HG02571 (cell line): ENCODE measurements around the gene TBC1D13.
"Not testable (repeated sequence)": the region's sequence is repeated elsewhere in the genome, so short reads cannot be mapped to it uniquely, and the experiment has no call there.

Experiments
- ATAC-seq: cut with Tn5 transposase; IDR thresholded peaks from one replicate; pipeline ENCODE4 v1.9.1; 2021; ENCODE audit warnings: mild to moderate bottlenecking, moderate library complexity; ENCODE audit not compliant: unreplicated experiment

The TBC1D13 gene

DNA sequence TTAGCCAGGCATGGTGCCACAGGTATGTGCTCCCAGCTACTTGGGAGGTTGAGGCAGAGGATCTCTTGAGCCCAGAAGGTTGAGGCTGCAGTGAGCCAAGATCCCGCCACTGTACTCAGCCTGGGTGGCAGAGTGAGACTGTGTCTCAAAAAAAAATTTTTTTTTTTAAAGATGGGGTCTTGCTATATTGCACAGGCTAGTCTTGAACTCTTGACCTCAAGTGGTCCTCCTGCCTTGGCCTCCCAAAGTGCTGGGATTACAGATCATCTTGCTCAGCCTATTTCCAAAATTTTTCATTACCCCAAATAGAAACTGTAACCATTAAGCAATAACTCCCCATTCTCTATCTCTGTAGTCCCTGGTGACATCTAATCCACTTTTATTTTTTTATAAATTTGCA lies 4.4 kb upstream of the TBC1D13 start:
- ATAC-seq: no peak

DNA sequence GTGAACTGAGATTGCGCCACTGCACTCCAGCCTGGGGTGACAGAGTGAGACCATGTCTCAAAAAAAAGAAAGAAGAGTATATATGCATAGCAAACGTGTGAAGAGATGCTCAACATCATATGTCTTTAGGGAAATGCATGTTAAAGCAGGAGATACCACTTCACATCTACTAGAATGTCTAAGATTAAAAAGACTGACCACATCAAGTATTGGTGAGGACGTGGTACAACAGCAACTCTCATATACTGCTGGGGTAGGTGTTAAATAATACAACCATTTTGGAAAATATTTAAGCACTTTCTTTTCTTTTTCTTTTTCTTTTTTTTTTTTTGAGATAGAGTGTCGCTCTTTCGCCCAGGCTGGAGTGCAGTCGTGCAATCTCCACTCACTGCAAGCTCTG lies 1.6 kb upstream of the TBC1D13 start:
- ATAC-seq: no peak

DNA sequence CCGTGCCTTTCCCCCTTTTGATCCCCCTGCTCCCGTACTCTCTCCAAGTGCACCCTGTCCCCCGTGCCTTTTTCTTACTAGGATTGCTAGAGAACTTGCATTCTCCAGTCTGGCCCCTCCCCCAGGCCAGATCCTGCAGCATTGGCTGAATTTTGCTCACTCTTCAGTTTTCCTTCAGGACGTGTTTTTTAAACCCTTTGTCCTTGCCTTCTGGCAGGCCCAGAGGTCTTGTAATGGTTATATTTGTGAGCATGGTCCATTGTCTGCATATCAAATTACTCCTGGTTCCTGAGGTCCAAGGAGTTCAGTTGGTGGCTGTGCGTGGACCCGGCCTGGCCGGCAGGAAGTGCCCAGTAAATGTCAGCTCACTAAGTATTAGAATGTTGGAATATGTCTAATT lies 606 bp downstream of the TBC1D13 start:
- ATAC-seq: no peak

DNA sequence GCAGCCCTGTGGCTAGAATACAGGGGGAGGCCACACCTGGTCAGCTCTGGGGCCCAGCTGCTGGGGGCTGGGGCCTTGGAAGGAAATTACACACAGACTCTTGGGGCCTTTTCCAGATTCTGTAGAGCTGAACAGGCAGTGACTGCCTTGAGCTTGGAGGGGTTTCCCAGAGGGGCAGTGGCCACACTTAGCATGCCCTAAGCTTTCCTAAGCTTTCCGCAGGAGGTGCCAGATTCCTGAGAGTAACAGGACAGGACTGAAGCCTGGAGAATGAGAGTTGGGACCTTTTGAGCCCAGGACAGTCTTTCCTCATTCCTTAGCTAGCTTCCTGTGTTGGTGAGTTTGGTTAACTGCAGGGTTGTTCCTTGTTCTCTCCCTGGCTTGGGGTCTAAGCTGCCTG lies 1.4 kb downstream of the TBC1D13 start:
- ATAC-seq: no peak

DNA sequence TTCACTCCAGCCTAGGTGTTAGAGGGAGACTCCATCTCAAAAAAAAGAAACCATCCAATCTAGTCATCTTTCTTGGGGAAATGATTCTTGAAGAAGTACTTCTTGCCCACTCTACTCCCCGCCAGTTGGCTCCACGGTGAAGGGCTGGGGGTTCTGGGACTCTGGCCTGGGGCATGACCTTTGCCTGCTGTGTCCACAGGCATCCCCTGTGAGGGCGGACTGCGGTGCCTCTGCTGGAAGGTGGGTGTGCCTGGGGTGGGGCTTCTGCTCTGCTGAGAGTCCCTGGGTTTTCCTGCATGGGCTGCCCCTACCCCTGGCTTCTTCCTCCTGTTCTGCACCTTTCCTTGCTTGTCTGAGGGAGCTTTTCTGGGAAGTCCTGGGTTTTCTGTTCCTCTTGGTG lies 3.5 kb downstream of the TBC1D13 start:
- ATAC-seq: no peak

DNA sequence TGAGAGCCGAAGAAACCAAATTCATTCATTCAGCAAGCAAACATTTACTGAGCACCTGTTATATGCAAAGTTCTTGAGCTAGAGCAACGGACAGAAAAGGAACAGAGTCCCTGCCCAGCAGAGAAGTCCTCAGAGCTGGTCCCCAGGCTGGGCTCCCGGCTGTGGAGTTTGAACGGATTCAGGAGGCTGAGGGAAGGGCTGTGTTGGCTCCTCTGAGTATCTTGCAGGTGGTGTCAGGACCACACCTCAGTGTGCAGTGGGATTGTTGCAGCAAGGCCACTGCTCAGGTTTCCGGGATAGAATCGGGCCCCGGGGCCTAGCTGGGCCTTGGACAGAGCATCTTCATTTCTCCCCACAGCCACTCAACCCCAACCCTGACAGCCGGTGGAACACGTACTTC lies 5.1 kb downstream of the TBC1D13 start:
- ATAC-seq: no peak

DNA sequence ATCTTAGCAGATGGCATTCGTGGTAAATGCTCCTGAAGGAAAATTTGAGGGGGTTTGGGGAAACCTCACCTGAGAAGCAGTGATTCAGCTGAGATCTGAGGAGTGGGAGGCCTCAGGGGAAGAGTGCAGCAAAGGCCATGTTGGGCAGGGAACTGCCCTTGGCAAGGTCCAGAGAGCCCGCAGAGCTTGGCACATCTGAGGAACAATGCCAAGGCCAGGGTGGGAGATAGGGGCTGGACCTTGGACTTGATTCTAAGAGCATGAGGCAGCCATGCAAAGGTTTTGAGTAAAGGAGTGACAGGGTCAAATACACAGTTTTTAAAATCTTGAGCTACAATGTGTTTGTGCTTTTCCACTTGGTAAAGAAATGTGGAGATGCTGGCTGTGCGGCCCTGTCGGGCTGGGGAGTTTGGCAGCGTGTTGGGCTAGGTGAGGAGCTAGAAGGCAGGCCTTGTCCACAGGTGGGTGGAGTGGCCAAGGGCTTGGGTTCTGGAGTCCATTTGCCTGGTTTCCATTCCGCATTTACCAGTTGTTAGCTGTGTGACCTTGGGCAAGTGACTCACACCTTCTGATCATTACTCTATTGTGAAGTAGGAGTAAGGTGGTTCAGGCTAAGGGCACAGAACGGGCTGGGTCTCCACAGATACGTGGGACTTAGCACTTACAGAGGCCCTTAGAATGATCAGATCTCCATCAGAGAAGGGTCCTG lies 6.1 kb downstream of the TBC1D13 start:
- ATAC-seq: no peak

DNA sequence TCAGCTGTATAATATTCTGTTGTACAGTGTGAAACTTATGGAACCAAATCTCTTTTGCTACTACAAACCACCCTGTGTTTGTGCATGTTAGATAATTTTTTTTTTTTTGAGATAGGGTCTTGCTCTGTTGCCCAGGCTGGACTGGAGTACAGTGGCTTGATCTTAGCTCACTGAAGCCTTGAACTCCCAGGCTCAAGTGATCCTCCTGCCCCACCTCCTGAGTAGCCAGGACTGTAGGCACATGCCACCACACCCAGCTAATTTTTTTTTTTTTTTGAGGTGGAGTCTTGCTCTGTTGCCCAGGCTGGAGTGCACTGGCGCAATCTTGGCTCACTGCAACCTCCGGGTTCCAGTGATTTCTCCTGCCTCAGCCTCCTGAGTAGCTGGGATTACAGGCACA lies 7.9 kb downstream of the TBC1D13 start:
- ATAC-seq: not testable (repeated sequence)

DNA sequence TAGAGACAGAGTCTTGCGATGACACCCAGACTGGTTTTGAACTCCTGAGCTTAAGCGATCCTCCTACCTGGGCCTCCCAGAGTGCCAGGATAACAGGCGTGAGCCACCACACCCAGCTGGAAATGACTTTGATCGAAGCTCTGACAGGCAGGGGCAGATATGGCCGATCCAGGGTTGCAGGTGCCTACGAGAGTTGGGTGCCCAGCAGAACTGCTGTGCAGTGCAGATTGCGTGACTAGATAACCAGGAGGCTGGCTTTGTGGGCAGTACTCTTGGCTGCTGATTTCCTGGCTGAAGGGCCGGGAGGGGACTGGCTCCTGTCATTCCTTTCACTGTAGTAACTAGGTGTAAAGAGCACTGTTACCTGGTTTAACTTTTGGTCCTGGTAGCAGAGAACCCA lies 11.8 kb downstream of the TBC1D13 start:
- no peak for ATAC-seq

DNA sequence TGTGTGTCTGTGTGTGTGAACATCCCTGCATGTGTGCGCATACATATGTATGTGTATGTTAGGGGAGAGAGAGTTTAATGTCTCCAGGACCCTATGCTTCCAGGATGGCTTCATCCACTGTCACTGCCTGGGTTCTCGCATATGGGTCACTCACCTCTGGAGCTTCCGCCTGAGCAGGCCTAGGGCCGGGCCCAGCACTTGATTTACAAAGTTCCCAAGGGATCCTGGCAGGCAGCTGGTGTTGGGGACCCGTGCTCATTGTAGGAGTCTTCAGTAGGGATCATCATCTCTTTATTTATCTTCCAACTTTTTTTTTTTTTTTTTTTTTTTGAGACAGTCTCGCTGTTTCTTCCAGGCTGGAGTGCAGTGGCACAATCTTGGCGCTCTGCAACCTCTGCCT lies 13.0 kb downstream of the TBC1D13 start:
- ATAC-seq: no peak

DNA sequence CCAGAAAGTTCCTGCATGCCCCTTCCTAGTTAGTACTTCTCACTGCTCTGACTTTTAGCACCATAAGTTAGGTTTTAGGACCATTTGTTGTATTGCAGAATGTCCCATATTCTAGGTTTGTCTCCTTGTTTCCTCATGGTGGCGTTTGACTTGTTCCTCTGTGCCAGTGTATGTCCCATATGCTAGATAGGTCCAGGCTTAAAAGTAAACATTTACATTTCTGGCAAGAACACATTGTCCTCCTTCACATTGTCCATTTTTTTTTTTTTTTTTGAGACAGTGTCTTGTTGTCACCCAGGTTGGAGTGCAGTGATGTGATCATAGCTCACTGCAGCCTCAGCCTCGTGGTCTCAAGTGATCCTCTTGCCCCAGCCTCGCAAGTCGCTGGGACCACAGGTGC lies 15.4 kb downstream of the TBC1D13 start:
- ATAC-seq: no peak

DNA sequence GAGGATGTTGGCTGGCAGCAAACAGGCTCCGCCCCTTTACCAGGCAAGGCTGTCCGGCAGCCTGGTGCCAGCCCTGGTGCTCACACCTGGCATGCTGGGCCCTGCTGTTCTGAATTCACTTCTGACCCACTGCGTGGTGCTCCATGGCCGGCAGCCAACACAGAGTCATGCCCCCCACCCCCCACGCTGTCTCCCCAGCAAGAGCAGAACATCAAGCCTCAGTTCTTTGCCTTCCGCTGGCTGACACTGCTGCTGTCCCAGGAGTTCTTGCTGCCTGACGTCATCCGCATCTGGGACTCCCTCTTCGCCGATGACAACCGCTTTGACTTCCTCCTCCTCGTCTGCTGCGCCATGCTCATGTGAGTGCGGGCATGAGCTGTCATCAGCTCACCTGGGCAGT lies 18.6 kb downstream of the TBC1D13 start:
- ATAC-seq: no peak

DNA sequence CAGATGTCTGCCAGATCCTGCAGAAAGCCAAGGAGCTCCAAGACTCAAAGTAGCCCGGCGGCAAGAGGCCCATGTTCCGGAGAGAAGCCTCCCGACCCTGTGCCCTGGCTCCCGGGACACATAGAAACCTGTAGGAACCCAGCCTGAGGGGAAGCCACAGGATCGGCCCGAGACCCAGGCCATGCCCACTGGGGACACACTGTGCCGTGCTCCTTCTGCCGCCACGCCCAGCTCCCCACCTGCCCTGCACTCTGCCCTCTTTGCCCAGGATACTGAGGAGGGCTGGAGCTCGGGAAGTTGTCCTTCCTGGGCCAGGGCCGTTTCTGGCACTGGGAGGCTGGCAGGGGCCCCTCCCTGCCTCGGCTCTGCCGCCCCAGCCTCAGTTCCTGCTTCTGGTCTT lies 20.8 kb downstream of the TBC1D13 start:
- ATAC-seq: no peak

DNA sequence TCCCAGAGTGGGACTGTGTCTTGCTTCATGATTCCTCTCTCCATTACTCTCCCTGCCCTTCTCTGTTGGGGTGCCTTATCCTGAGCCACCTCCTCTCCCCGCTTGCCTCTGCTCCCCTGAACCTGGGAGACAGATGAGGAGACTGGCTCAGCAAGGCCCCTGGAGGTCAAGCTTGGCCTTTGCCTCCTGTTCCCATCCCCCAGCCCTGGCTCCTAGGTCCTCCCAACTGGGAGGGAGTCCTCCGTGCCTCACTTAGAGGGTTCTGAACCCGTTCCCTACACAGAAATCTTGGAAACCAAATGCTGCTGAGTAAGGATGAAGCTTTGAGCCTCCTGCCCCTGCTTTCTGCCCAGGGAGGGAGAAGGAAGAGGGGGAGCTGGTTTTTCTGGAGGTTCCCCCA lies 21.5 kb downstream of the TBC1D13 start:
- no peak for ATAC-seq

DNA sequence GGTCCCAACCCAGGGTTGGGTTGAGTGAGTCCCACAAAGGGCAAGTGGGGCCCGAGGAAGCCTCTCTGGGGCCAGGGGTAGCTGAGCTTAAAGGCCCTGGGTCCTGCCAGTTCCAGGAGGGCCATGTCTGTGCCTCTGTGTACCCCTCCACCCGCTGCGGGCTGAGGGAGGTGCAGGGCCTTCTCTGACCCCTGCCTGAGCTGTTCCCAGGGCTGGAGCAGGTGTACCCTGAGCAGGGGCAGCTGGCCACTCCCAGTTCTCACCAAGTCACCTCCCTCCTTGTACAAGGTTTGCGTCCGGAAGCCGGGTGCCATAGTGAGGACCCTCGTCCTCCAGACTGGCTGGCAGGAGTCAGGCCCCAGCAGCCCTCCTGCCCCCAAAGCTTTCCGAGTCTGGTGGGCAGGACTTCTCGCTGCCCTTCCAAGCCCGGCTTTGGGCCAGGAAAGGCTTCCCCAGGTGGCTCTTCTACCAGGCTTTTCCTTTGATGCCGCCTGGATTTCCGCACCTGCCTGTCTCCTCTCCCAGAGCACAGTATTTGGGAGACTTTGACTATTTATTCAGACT lies 22.1 kb downstream of the TBC1D13 start:
- ATAC-seq: no peak

DNA sequence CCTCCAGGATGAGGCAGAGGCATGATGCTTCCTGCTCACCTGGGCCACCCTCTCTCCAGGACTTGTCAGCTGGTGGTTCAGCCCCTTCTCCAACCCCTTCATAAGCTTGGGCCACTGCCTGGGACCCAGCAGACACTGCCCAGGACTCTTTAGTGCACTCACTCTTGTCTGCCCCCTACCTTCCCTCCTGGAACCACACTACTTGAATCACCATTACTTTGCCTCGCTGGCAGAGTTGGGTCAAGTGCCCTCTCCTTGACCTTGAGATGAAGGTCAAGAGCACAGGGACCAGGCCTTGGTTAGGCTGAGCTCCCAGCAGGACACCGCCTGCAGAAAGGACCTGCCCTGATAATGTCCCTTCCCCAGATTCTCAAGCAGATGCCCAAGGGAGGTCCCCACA lies 22.8 kb downstream of the TBC1D13 start:
- ATAC-seq: no peak

DNA sequence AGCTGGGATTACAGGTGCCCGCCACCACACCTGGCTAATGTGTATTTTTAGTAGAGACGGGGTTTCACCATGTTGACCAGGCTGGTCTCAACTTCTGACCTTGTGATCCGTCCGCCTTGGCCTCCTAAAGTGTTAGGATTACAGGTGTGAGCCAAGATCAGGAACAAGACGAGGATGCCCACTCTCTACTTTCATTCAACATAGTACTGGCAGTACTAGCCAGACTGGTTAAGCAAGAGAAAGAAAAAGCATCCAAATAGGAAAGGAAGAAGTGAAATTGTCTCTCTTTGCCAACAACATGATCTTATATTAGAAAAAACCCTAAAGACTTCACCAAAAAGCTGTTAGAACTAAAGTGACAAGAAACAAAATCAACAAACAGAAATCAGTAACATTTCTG lies 23.8 kb downstream of the TBC1D13 start:
- no peak for ATAC-seq

DNA sequence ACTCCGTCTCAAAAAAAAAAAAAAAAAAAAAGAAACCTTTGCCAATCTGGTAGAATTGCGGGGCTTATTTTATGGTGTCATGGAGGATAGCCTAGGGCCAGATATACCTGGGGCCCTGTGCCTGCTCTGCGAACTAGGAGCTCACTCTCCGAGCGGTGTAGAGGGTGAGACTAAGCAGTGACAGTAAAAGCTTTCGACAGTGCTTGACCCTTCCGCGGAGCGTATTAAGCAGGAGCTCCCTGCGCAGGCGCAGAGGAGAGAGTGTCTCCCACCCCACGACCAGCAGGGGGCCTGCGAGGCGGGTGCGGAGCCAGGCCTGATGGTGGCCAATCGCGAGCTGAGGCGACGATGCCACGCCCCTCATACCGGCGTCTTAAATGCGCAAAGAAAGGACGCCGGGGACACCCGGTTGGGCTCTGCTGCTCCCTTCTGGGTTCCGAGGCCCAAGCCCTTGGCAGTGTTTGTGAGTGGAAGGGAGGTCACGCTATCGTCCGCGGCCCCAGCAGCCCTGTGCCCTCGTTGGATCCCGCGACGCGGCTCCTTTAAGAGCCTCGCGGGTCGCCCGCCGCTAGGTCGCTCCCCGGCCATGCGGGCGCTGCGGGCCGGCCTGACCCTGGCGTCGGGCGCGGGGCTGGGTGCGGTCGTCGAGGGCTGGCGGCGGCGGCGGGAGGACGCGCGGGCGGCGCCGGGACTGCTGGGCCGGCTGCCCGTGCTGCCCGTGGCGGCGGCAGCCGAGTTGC lies 31.2 kb downstream of the TBC1D13 start, which contains the start of gene ENDOG:
ENDOG (plus strand) TSS at position 402 of the 740 bp plus-strand sequence; CDS start at position 587, 185 bp downstream.
- peak; percentile 88 for ATAC-seq

DNA sequence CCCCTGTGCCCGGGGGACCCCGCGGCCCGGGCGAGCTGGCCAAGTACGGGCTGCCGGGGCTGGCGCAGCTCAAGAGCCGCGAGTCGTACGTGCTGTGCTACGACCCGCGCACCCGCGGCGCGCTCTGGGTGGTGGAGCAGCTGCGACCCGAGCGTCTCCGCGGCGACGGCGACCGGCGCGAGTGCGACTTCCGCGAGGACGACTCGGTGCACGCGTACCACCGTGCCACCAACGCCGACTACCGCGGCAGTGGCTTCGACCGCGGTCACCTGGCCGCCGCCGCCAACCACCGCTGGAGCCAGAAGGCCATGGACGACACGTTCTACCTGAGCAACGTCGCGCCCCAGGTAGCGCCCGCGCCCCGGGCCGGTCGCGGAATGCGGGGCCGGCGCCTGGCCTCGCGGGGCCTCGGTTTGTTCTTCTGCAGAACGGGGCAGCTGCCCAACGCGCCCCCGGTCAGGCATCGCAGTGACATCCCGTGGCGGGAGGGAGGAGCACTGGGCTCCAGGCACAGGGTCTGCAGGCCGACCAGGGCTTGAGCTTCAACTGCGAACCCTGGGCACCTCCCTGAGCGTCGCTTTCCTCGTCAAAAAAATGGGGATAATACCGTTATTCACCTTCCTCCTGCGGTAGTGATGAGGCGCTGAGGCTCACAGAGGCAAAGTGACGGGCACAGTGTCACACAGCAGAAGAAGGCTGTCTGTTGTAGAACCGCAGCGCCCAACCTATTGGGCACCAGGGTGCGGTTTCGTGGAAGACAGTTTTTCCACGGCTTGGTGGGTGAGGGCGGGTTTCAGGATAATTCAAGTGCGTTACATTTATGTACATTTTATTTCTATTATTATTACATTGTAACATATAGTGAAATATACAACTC lies 32.0 kb downstream of the TBC1D13 start:
- peak; percentile 23 for ATAC-seq

DNA sequence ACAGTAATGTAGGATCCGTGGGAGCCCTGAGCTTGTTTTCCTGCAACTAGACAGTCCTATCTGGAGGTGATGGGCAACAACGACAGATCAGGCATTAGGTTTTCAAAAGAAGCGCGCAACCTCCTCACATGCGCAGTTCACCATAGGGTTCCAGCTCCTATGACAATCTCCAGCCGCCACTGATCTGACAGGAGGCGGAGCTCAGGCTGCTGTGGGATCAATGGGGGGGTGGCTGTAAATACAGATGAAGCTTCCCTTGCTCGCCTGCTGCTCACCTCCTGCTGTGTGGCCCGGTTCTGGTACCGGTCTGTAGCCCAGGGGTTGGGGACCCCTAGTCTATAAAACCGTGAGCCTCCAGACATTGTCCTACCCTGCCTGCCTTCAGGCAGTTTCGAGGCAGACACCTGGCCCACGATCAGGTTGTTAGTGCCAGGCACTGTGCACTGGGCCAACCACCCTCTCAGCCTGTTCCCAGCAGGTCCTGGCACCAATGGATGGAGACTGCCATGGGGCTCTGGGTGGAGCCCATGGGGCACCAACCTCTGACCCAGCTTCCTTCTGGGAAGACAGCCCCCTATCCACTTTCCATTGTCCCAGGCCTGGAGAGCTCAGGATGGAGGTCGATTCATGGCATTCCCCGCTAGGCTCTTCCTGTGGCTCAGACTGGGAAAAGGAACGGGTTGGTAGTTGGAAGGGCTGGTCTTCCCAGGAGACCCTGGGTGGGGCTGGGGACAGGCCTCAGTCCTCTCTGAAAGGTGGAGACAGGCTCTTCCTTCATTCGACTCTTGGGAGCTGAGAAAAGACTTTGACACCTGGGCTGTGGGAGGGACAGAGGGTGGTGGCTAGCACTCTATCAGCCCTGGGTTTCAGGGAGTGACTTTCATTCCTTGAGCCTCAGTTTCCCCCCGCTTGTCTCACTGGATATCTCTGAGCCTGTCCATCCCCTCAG lies 32.9 kb downstream of the TBC1D13 start:
- no peak for ATAC-seq
